Measurements from ENCODE around the gene KAZN. TPM values are rescaled to one million over a fixed set of nuclear protein-coding genes. Genes with fewer than 3 reads are reported as not detected.

The KAZN gene
- total and polyA plus RNA-seq, 3 donors from 2014 or later: 12.1 to 14.6 (median 13.8) TPM

DNA sequence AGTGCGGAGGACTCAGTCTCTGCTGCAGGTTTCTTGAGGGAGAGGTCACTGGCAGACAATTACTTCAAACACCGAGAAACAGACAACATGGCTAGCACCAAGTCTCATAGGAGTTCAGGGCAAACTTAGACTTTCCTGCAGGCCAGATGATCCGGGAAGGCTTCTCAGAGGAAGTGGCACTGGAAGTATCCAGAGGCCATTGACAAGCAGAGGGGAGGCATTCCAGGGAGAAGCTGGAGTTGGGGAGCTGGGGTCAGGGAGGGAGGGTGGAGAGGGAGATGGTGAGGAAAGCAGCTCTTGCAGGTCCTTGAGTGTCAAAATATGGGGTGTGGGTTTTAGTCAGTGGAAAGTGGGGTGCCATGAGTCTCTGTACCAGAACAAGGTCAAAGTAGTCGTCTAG lies 147.9 kb downstream of the KAZN start:
- intact Hi-C loops (cut with DNase I; ENCODE audit: low total_unique reads): no loop called here
- H3K4me3 ChIP-seq: no peak overlapping the region
- no peaks in the 10 kb centered on the region for H3K36me3 ChIP-seq (ENCODE audit: low read depth, missing control alignments)
- DNase-seq: no peak
- no peaks in the 10 kb centered on the region for H3K9me3 ChIP-seq
- no peak for TF ChIP-seq POLR2A (IDR thresholded peaks at IDR 0.05)
- TF ChIP-seq, protein P1, sequence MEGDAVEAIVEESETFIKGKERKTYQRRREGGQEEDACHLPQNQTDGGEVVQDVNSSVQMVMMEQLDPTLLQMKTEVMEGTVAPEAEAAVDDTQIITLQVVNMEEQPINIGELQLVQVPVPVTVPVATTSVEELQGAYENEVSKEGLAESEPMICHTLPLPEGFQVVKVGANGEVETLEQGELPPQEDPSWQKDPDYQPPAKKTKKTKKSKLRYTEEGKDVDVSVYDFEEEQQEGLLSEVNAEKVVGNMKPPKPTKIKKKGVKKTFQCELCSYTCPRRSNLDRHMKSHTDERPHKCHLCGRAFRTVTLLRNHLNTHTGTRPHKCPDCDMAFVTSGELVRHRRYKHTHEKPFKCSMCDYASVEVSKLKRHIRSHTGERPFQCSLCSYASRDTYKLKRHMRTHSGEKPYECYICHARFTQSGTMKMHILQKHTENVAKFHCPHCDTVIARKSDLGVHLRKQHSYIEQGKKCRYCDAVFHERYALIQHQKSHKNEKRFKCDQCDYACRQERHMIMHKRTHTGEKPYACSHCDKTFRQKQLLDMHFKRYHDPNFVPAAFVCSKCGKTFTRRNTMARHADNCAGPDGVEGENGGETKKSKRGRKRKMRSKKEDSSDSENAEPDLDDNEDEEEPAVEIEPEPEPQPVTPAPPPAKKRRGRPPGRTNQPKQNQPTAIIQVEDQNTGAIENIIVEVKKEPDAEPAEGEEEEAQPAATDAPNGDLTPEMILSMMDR (IDR thresholded peaks at IDR 0.05): no peak
- WGBS, 2 donors: 83 to 86% methylated on average over 4 of the region's 4 CpGs
- no peaks in the 10 kb centered on the region for H3K4me1 ChIP-seq
- H3K27ac ChIP-seq: no peak overlapping the region
- H3K27me3 ChIP-seq: no peaks in the 10 kb centered on the region

- no peak overlapping the region for H3K27ac ChIP-seq
- no peaks in the 10 kb centered on the region for H3K36me3 ChIP-seq (ENCODE audit: low read depth, missing control alignments)
- no peak for DNase-seq
- no peaks in the 10 kb centered on the region for H3K4me1 ChIP-seq
- no peaks in the 10 kb centered on the region for H3K27me3 ChIP-seq
- WGBS, 2 donors: 79 to 90% methylated on average over 5 of the region's 5 CpGs
- no peak overlapping the region for H3K4me3 ChIP-seq
- H3K9me3 ChIP-seq: no peaks in the 10 kb centered on the region
- TF ChIP-seq, protein P1 (IDR thresholded peaks at IDR 0.05): no peak
- no peak for TF ChIP-seq POLR2A (IDR thresholded peaks at IDR 0.05)
- intact Hi-C loops (cut with DNase I; ENCODE audit: low total_unique reads): no loop called here
Observed at GRCh38 chr1:14748151-14748550, 149.7 kb downstream of the KAZN start.

DNA sequence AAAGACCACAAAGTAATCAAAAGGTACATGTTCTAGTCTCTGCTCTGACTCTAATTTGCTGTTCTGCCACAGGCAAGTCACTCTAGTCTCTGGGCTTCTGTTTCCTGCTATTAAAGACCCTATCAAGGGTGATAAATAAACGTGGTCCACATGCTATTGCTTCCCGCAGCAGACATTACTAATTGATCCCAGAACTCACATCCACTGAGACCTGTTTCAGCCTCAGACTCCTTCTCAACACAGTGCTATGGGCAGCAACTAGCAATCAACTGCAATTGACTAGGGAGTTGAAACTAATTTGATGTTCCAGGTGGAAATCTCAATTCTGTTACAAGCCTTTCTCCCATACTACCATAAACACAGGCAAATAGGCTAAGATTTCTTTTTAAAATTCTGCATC lies 150.5 kb downstream of the KAZN start:
- no peak for TF ChIP-seq POLR2A (IDR thresholded peaks at IDR 0.05)
- TF ChIP-seq, protein P1 (IDR thresholded peaks at IDR 0.05): no peak
- Histone ChIP-seq H3K4me3 (no peak overlapping the region), H3K9me3 (no peaks in the 10 kb centered on the region), H3K27ac (no peak overlapping the region), H3K36me3 (ENCODE audit: low read depth, missing control alignments) (no peaks in the 10 kb centered on the region), H3K27me3 (no peaks in the 10 kb centered on the region), H3K4me1 (no peaks in the 10 kb centered on the region)
- 73 to 80% methylated on average over 2 of the region's 2 CpGs for WGBS, 2 donors
- intact Hi-C loops (cut with DNase I; ENCODE audit: low total_unique reads): no loop called here
- DNase-seq: no peak

DNA sequence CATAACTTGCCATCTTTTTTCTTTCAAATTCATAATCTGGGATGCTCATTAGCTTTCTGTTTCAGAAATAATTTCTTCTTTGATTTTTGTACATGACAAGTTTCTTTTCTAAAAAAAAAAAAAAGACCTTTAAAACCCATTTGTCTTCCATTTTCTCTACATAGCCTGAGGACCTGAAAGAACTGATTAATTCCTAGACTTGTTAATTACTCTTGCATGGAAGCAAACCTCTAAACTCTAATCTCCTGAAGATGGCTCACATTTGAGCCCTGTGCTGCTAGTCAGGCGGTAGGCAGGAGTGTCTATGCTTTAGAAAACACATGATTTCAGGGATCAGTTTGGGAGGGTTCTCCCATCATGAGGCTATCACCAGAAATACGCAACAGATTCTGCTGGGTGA lies 152.0 kb downstream of the KAZN start:
- no peaks in the 10 kb centered on the region for H3K36me3 ChIP-seq (ENCODE audit: low read depth, missing control alignments)
- TF ChIP-seq, protein P1 (IDR thresholded peaks at IDR 0.05): no peak
- no peak for TF ChIP-seq POLR2A (IDR thresholded peaks at IDR 0.05)
- intact Hi-C loops (cut with DNase I; ENCODE audit: low total_unique reads): no loop called here
- DNase-seq: no peak
- no peak overlapping the region for H3K27ac ChIP-seq
- WGBS, 2 donors: 86 to 97% methylated on average over 2 of the region's 2 CpGs
- H3K27me3 ChIP-seq: no peaks in the 10 kb centered on the region
- H3K4me3 ChIP-seq: no peak overlapping the region
- H3K9me3 ChIP-seq: no peaks in the 10 kb centered on the region
- no peaks in the 10 kb centered on the region for H3K4me1 ChIP-seq

GRCh38 chr1:14755518-14756252 lies 157.2 kb downstream of the KAZN start:
- TF ChIP-seq, protein P1 (IDR thresholded peaks at IDR 0.05): no peak
- no peak for TF ChIP-seq POLR2A (IDR thresholded peaks at IDR 0.05)
- Histone ChIP-seq H3K36me3 (ENCODE audit: low read depth, missing control alignments) (no peaks in the 10 kb centered on the region), H3K4me1 (peaks cover 6% of the 10 kb centered on the region), H3K27me3 (no peaks in the 10 kb centered on the region), H3K9me3 (no peaks in the 10 kb centered on the region), H3K4me3 (no peak overlapping the region), H3K27ac (no peak overlapping the region)
- 89 to 91% methylated on average over 9 of the region's 9 CpGs for WGBS, 2 donors
- DNase-seq: no peak
- intact Hi-C loops (cut with DNase I; ENCODE audit: low total_unique reads): no loop called here

Measured in testis (tissue), 3 donors.